GM21619 (cell line): ENCODE measurements around the gene LRIT2.

Experiments
- ATAC-seq: cut with Tn5 transposase; IDR thresholded peaks from one replicate; pipeline ENCODE4 v1.9.1; 2021; ENCODE audit not compliant: unreplicated experiment

The LRIT2 gene

GRCh38 chr10:84243759-84244158 lies 18.4 kb upstream of the LRIT2 start:
- ATAC-seq: no peak

- no peak for ATAC-seq
These were observed 15.9 kb upstream of the LRIT2 start, which contains the start of gene LRIT1 for GRCh38 chr10:84241185-84241790. TSS of gene LRIT1 (minus strand) at chr10:84241546. CDS start at chr10:84241439, 107 bp downstream.

DNA sequence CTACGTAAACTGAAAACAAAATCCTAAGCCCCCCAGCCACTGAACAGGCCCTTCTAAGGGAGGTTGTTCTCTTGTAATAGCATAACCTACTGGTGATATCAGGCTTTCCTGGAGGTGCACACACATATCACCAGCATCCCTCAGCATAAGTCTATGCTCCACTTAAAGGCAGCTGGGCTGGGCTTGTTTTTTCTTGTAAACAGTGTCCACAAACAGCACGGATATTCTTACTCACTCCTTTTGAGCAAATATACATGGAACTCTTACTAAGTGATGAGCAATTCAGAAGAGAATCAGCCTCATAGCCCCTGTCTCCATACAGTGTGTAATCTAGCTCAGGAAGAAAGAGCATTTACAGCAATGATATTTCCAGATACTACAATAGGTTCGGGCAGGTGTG lies 13.6 kb upstream of the LRIT2 start:
- no peak for ATAC-seq

DNA sequence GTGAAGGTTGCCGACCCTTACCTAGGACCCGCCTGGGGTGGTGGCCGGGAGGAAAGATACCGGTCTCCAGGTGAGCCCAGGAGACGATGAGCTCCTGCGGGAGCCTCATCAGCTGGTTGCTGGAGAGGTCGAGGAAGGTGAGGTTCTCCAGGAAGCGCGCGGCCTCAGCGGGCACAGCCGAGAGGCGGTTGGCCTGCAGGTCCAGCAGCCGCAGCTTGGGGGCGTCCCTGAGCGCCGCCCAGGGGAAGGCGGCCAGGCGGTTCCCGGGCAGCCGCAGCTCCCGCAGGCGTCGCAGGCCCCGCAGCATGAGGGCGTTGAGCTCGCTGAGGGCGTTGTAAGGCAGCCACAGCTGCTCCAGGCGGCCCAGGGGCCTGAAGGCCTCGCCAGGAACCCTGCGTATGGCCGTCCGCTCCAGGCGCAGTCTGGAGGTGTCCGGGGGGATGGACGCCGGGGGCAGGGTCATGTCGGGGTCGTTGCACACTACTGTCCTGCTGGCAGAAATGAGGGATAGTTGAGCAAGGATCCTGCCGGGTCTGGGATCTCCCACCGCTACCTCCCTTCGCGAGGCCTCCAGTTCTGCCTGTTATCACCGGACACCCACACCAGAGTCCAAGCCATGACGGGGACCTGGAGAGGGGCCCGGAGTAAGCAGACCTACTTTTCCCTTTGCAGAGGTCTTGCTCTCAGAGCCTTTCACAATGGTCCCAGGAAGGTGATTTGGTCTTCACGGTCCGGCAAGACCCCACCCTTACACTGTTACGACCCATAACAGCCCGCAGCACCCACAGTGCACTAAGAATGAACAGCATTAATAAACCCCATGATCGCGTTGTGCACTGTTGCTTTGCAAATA lies 12.1 kb upstream of the LRIT2 start:
- no peak for ATAC-seq

DNA sequence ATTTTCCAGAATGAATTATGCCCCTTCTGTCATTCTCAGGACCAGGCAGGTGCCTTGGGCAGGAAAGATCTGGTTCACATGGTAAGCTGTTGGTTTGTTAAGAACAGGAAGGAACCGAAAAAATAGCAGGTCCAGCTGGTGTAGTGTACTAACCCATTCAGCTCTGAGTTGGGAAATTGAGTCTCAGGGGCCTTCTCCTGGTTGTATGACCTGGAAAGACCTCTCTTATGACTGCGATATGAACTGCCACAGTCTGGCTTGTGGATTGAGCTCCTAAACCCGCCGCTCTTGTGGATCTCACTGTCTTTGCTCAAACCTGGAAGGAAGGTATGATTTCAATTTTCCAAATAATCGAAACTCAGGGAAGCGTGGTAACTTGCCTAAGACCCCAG lies 11.5 kb upstream of the LRIT2 start:
- ATAC-seq: no peak

DNA sequence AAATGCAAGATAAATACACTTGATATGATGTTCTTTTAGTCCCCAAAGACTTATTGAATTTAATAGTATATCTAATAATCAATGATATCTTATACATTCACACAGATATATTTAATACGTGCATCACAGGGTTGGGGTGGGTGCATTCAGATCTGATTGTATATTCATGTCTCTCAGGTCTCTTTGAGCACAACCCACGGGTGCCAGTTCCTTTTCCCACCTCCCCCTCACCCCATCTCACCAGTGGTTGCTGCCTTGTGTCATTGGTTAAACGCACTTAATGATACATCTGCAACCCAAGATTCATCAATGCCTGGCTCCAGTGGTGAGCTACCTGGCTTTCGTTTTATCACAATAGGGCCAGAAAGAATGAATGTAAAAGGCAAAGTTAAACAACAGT lies 9.8 kb upstream of the LRIT2 start:
- ATAC-seq: no peak

DNA sequence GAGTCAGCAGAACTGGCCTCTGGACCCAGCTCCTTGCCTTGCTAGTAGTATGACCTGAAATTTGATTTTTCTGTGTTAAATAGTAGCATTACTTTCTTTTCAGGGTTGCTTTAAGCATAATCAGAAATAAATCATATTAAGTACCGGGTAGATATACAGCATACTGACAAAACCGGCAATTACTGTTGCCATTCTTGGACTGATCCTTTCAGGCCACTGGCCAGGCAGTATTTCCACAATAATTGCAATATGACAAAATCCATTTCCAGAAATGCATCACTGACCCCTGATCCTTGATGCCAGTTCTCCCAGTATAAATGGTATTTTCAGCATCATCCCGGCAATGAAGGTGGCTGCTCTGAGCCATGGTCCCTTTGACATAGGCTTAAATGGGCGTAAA lies 9.1 kb upstream of the LRIT2 start:
- ATAC-seq: no peak

DNA sequence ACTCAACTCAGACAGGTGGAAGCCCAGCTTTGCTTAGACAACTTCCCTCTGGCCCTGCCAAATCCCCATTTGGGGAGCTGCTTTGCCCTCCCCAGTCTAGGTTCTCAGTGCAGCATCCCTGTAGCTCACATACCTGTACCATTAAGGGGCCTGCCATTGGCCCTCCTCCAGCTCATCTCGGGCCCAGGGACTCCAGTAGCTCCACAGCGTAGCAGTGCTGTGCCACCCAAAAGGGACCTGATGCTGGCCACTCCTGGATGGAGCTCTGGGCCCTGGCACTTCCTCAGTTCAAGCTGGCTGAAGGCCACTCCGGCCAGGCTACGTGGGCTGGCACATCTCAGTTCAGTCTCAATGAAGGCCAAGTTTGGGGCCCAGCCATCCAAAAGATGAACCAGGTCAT lies 8.6 kb upstream of the LRIT2 start:
- ATAC-seq: no peak

GRCh38 chr10:84232376-84232775 lies 7.0 kb upstream of the LRIT2 start:
- ATAC-seq: no peak

GRCh38 chr10:84230359-84230758 lies 5.0 kb upstream of the LRIT2 start:
- no peak for ATAC-seq

- ATAC-seq: no peak
These were observed 2.5 kb upstream of the LRIT2 start for GRCh38 chr10:84227810-84228209.

GRCh38 chr10:84226616-84227015 lies 1.3 kb upstream of the LRIT2 start:
- ATAC-seq: no peak

DNA sequence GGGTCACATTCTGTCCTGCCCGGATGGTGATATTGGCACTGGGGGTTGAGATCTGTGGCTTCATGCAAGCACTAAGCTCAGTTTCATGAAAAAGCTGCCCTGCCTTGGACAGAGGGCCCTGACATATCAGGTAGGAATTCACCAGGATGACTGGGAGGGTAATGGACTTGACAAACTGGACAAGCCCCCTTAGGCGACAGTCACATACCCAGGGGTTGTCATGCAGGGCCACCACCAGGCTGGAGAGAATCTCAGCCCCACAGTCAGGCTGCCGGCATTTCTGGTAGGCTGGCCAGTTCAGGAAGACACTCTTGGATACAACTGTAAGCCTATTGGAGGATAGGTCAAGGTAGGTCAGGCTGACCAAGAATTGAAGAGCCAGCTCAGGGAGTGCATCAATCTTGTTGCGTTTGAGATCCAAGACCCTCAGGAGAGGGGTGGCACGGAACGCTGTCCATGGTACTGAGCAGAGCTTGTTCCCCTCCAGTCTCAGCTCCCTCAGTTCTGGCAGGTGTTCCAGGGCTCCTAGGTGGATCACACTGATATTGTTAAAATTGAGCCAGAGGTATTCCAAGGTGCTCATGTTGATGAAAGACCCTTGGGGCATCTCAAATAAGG lies 824 bp downstream of the LRIT2 start:
- no peak for ATAC-seq

DNA sequence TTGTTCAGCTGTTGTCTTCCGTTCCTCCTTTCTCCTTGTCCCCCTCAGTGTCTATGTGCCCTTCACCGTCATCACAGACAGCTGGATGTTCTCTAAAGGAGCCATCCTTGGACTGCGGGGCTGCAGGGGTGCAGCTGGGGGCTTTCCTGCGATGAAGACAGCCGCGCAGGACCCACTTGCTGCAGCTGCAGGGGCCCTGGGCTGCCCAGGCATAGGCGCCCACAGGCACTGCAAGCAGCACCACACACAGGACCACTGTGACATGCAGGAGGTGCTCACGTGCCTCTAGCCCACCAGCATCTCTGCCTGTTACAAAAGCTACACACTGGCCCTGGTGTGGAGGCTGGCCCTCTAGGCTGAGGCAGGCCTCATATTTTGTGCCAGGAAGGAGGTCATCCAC lies 3.4 kb downstream of the LRIT2 start:
- ATAC-seq: no peak

GRCh38 chr10:84217746-84218145 lies 7.6 kb downstream of the LRIT2 start:
- ATAC-seq: no peak

- no peak for ATAC-seq
These were observed 8.5 kb downstream of the LRIT2 start for GRCh38 chr10:84216834-84217233.

DNA sequence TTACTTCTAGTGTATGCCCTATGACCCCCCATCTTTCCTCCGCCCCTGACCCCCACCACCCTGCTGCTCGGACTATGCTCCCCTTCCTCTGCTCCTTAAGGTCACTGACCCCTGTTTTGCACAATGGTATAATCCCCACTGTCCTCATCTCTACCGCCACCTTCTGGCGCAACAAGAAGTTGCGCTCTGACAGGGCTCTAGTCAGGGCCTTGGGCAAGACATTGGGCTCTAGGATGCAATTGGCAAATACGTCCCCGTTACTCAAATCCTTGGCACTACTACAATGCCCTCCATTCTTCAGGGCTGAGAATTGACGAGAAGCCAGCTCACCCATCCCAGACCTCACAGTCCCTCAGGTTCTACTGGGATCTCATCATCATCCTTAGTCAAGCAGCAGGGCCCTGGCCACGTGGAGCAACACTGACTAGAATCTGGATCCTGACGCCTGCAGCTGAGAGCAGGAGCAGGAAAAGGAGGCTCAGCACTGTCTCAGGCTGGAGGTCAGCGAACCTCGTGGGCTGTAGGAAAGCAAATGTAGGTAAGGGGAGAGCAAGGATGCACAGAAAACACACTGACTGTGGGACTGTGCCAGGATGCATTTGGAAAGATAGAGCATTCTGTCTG lies 10.6 kb downstream of the LRIT2 start:
- peak; percentile 92 for ATAC-seq

DNA sequence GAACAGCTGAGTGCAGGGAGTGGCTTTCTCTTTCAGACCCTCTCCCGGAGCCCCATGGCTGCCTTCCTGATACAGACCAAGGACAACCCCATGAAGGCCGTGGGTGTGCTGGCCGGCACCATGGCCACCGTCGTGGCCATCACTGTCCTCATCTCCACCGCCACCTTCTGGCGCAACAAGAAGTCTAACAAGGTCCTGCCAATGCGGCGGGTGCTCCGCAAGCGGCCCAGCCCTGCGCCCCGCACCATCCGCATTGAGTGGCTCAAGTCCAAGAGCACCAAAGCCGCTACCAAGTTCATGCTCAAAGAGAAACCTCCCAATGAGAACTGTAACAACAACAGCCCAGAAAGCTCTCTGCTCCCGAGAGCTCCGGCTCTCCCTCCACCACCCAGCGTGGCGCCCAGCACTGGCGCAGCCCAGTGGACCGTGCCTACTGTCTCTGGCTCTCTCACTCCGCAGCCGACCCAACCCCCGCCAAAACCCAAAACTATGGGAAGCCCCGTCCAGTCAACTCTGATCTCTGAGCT lies 11.2 kb downstream of the LRIT2 start:
- no peak for ATAC-seq

DNA sequence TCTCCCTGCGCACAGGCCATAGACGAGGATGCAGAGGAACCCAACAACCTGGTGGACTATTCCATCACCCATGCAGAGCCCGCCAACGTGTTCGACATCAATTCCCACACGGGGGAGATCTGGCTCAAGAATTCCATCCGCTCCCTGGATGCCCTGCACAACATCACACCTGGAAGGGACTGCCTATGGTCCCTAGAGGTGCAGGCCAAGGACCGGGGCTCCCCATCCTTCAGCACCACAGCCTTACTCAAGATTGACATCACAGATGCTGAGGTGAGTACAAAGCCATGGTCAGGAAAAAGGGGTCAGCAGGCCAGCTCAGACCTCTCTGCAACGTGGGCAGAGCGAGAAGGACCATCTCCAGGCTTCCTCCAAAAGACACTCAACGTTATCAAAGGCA lies 12.3 kb downstream of the LRIT2 start:
- no peak for ATAC-seq

DNA sequence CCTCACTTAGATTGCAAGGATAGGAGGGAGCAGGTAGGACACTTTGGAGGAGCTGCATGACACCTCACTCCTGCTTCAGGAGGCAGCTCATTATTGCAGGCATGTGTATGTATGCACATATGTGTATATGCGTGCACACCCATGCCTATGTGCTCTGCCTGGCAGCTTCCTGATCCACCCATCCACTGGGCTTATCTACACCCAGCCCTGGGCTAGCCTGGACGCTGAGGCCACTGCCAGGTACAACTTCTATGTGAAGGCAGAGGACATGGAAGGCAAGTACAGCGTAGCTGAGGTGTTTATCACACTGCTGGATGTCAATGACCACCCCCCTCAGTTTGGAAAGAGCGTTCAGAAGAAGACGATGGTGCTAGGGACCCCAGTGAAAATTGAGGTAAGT lies 13.3 kb downstream of the LRIT2 start:
- no peak for ATAC-seq

- ATAC-seq: no peak
These were observed 13.8 kb downstream of the LRIT2 start for GRCh38 chr10:84211566-84211965.
